Lung (tissue), 12 donors: ENCODE results near the gene MEPCE. TPM values are rescaled to one million over a fixed set of nuclear protein-coding genes. Genes with fewer than 3 reads are reported as not detected.

Source experiments
- ATAC-seq: fragments of 200-7000 bp; cut with Tn5 transposase; one replicate; pipeline ENCODE4 v1.9.1; 2020; ENCODE audit warnings: moderate number of reproducible peaks; ENCODE audit not compliant: insufficient read depth, low FRiP score
- DNase-seq, 3 donors: peaks; one replicate each; pipeline ENCODE4 v3.0.0-alpha.2; 2013 to 2017
- H3K27ac ChIP-seq, 2 donors: one replicate each; pipeline ENCODE4 v1.5.1; 2013; ENCODE audit warnings: mild to moderate bottlenecking in 2 of 2, moderate library complexity in 2 of 2, control low read depth in 1 of 2, inconsistent platforms in 1 of 2, low read depth in 1 of 2, low read length in 1 of 2
- H3K27me3 ChIP-seq, 3 donors: one replicate each; pipeline ENCODE4 v1.5.1; 2013; ENCODE audit warnings: low read length in 2 of 3; ENCODE audit not compliant: control insufficient read depth in 3 of 3, insufficient read depth in 3 of 3
- H3K36me3 ChIP-seq, 4 donors: one replicate each; pipeline ENCODE4 v1.5.1; 2013; ENCODE audit warnings: low read length in 4 of 4, mild to moderate bottlenecking in 1 of 4, moderate library complexity in 1 of 4; ENCODE audit not compliant: control insufficient read depth in 4 of 4, insufficient read depth in 4 of 4
- H3K4me1 ChIP-seq, 5 donors: one replicate each; pipeline ENCODE4 v1.5.1; 2013; ENCODE audit warnings: low read length in 5 of 5, mild to moderate bottlenecking in 2 of 5, moderate library complexity in 1 of 5; ENCODE audit not compliant: control insufficient read depth in 5 of 5, insufficient read depth in 5 of 5
- H3K4me3 ChIP-seq: one replicate; pipeline ENCODE4 v1.5.1; 2013; ENCODE audit warnings: mild to moderate bottlenecking, control low read depth, moderate library complexity
- H3K9ac ChIP-seq, 2 donors: one replicate each; pipeline ENCODE4 v1.5.1; 2013; ENCODE audit warnings: low read length in 2 of 2, control low read depth in 1 of 2; ENCODE audit not compliant: insufficient read depth in 1 of 2
- H3K9me3 ChIP-seq, 4 donors: one replicate each; pipeline ENCODE4 v1.5.1; 2013; ENCODE audit warnings: low read length in 3 of 4, mild to moderate bottlenecking in 1 of 4, moderate library complexity in 1 of 4; ENCODE audit not compliant: control insufficient read depth in 4 of 4, insufficient read depth in 3 of 4
- WGBS, 2 donors: extraction: QIAGEN DNeasy Blood & Tissue Kit; methylation state at CpG; one replicate each; pipeline ENCODE4 v1.1.7; 2013; 5-methylcytosine and 5-hydroxymethylcytosine counted together
- polyA plus RNA-seq, 2 donors: library from polyadenylated mRNA; stranded (reverse); fragments of 200-250 nt; gene quantifications; one replicate each; pipeline ENCODE4 v1.2.1, GENCODE V29; 2013
- total RNA-seq, 2 donors: library from RNA; depleted of rRNA in 1 of 2; stranded (reverse); fragments of >200 nt in 1 of 2; gene quantifications; one replicate each; pipeline ENCODE4 v1.2.1, GENCODE V29; 2014 to 2021
- TF ChIP-seq, protein P1 (sequence below): IDR thresholded peaks from 2 replicates; pipeline ENCODE4 v1.5.1; 2012; ENCODE audit warnings: mild to moderate bottlenecking; ENCODE audit errors: control extremely low read depth, extremely low read depth
- donor health status: control.
- donor health status: control.
- donor health status: Bipolar disorder and iron deficiency.
- donor health status: healthy.
- donor health status: DM: yes; HTN: yes; CAD: no.

MEPCE gene
- total and polyA plus RNA-seq, 4 donors: 25.6 to 38.7 (median 29.1) TPM

DNA sequence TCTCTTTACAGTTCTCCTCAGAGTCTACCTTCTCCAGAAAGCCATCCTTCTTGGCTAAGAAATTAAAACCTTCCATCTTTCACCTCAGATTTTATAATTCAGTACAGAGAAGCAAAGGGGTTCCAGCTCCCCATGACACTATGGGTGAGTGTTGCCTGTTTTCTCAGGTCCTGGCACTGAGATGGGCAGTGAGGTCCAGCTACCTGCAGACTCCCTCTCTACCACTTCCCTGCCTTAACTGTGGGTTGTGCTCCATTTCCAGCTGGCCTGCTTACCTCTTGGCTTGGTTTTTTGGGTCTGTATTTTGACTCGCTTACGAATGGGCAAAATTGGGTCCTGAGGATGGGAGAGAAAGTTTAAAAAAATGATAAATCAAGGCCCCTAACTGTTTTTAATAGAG, 27.4 kb upstream of the MEPCE start:
- TF ChIP-seq, protein P1, sequence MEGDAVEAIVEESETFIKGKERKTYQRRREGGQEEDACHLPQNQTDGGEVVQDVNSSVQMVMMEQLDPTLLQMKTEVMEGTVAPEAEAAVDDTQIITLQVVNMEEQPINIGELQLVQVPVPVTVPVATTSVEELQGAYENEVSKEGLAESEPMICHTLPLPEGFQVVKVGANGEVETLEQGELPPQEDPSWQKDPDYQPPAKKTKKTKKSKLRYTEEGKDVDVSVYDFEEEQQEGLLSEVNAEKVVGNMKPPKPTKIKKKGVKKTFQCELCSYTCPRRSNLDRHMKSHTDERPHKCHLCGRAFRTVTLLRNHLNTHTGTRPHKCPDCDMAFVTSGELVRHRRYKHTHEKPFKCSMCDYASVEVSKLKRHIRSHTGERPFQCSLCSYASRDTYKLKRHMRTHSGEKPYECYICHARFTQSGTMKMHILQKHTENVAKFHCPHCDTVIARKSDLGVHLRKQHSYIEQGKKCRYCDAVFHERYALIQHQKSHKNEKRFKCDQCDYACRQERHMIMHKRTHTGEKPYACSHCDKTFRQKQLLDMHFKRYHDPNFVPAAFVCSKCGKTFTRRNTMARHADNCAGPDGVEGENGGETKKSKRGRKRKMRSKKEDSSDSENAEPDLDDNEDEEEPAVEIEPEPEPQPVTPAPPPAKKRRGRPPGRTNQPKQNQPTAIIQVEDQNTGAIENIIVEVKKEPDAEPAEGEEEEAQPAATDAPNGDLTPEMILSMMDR: no peak
- ATAC-seq (no peak), DNase-seq (no peak)
- Histone ChIP-seq H3K4me1 (no peaks in the 10 kb centered on the region), H3K27ac (no peak overlapping the region), H3K9me3 (peaks cover 0 to 1% (median 0%) of the 10 kb centered on the region in 4 donors), H3K4me3 (no peak overlapping the region), H3K9ac (no peak overlapping the region), H3K27me3 (no peaks in the 10 kb centered on the region), H3K36me3 (peaks cover 0 to 2% (median 0%) of the 10 kb centered on the region in 4 donors)
- 95 to 99% methylated on average over 2 of the region's 2 CpGs for WGBS, 2 donors

DNA sequence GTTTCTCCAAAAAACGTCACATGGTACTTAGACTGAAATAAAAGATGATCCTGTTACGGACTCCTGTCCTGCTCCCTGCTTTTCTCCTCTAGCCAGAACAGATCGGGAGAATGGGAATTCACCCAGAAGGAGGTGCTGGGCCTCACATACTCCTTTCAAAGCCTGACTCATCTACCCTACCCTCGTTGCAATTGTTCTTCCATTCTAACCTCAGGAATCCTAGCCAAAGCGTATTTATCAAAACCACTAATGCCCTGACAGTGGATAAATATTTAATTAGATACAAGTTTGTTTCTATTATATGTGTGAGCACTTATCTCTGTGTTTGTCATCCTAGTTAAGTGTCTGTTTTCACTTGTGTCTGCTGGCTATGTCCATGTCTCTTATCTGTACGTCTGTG, 22.9 kb upstream of the MEPCE start:
- Histone ChIP-seq H3K36me3 (peaks cover 0 to 2% (median 0%) of the 10 kb centered on the region in 4 donors), H3K4me1 (no peaks in the 10 kb centered on the region), H3K9me3 (no peaks in the 10 kb centered on the region), H3K27ac (no peak overlapping the region), H3K27me3 (no peaks in the 10 kb centered on the region), H3K9ac (no peak overlapping the region), H3K4me3 (no peak overlapping the region)
- TF ChIP-seq, protein P1: no peak
- ATAC-seq: no peak
- DNase-seq: no peak
- WGBS, 2 donors: 61 to 71% methylated on average over 6 of the region's 6 CpGs

DNA sequence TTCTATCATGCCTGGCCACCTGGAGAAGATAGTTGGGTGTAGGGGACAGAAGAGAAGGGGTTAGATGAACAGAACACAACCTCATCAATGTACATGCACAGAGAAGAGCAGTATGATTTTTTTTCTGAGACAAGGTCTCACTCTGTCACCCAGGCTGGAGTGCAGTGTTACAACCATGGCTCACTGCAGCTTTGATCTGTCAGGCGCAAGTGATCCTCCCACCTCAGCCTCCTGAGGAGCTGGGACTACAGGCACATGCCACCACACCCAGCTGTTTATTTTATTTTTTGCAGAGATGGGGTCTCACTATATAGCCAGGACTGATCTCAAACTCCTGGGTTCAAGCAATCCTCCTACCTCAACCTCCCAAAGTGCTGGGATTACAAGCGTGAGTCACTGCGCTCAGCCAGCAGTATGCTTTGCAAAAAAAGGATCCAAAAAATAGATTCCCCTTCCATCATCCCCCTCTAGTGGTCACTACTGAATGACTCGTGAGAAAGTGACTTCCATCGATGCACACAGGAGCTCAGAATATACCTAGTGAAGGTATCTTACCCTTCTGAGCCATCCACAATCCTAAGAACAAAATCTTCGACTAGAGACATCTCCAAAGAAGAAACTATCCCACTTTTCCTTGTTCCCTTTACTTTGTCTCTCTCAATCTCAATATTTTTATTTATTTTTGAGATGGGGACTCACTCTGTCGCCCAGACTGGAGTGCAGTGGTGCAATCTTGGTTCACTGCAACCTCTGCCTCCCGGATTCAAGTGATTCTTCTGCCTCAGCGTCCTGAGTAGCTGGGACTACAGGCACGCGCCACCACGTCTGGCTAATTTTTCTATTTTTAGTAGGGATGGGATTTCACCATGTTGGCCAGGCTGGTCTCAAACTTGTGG, 22.1 kb upstream of the MEPCE start:
- peak; percentile 24 to 68 (median 60) for DNase-seq
- peak; percentile 62 for ATAC-seq
- no peaks in the 10 kb centered on the region for H3K27me3 ChIP-seq
- WGBS, 2 donors: 59 to 63% methylated on average over 12 of the region's 12 CpGs
- H3K4me3 ChIP-seq: no peak overlapping the region
- no peak overlapping the region for H3K9ac ChIP-seq
- no peak overlapping the region for H3K27ac ChIP-seq
- TF ChIP-seq, protein P1: peak; percentile 26
- no peaks in the 10 kb centered on the region for H3K36me3 ChIP-seq
- H3K9me3 ChIP-seq: no peaks in the 10 kb centered on the region
- no peaks in the 10 kb centered on the region for H3K4me1 ChIP-seq
